Endothelial cell of umbilical vein (primary cell): ENCODE measurements around the gene TMX1. TPM values are rescaled to one million over a fixed set of nuclear protein-coding genes. Genes with fewer than 3 reads are reported as not detected.

Experiments used
- polyA plus RNA-seq, 4 experiments: library from polyadenylated mRNA; depleted of rRNA in 3 of 4; stranded (reverse) in 3 of 4; unstranded in 1 of 4; fragments of >200 nt; gene quantifications; 2 replicates each; pipeline versions ENCODE4 v1.2.1 to v1.2.3, GENCODE V29; 2011 to 2012; ENCODE audit warnings: missing spikeins in 1 of 4
- small RNA-seq: library from RNA; depleted of rRNA; stranded (forward); fragments of <200 nt; gene quantifications from one replicate; pipeline ENCODE3, GENCODE V24; 2012; ENCODE audit warnings: low replicate concordance, low read depth; ENCODE audit not compliant: insufficient read depth, insufficient read length
- total RNA-seq: library from RNA; stranded (reverse); gene quantifications from 2 replicates; pipeline ENCODE4 v1.2.3, GENCODE V29; 2021

TMX1 gene
- total and polyA plus RNA-seq, 2 donors (not counting 3 experiments of a cell fraction or from before 2014, with no cell fraction given): 11.4 to 41.9 TPM

Small RNAs within 50 kb of the gene (small RNA-seq; reads per million reads assigned to genes)
- gene RF00019 (not detected), gene RF00156 (not detected)

Other genes with a start within 250 kb of the TMX1 start
- not detected in 2 replicates for gene TRIM9, start 145.1 kb upstream of the TMX1 start, total RNA-seq
- 0.02 TPM in 1 of 2 replicates, not detected in the other for gene TRIM9, start 145.1 kb upstream of the TMX1 start, polyA plus RNA-seq